Activated B cell treated with CpG ODN at 0.5 μM for 24 hours (primary cell): ENCODE measurements around the gene MEF2C. TPM values are rescaled to one million over a fixed set of nuclear protein-coding genes. Genes with fewer than 3 reads are reported as not detected.

ENCODE experiments used
- ATAC-seq: fragments of 200-7000 bp; cut with Tn5 transposase; one replicate; pipeline ENCODE4 v1.10.0; 2021; ENCODE audit warnings: low read depth, mild to moderate bottlenecking, moderate library complexity
- CTCF ChIA-PET: fragments of 350-600 bp; sonication (Branson Sonifier 250); formaldehyde crosslinking; loops from one replicate; lab custom pipeline; 2021; ENCODE audit warnings: antibody characterized with exemption; lab: Charles Lee
- POLR2A ChIA-PET: fragments of 350-600 bp; sonication (Branson Sonifier 250); formaldehyde crosslinking; loops from one replicate; lab custom pipeline; 2021; ENCODE audit warnings: antibody characterized with exemption; lab: Charles Lee
- DNase-seq: peaks from one replicate; pipeline ENCODE4 v3.0.0; 2022
- H3K27ac Mint-ChIP-seq: one replicate; pipeline ENCODE4 v1.8.0; 2020; ENCODE audit warnings: mixed read lengths
- H3K27me3 Mint-ChIP-seq: one replicate; pipeline ENCODE4 v1.8.0; 2021; ENCODE audit warnings: mixed read lengths
- H3K36me3 Mint-ChIP-seq: one replicate; pipeline ENCODE4 v1.8.0; 2021; ENCODE audit warnings: low read depth, mixed read lengths
- H3K4me1 Mint-ChIP-seq: one replicate; pipeline ENCODE4 v1.8.0; 2021; ENCODE audit warnings: mixed read lengths
- H3K4me3 Mint-ChIP-seq: one replicate; pipeline ENCODE4 v1.8.0; 2020; ENCODE audit warnings: mild to moderate bottlenecking, mixed read lengths
- H3K9me3 Mint-ChIP-seq: one replicate; pipeline ENCODE4 v1.8.0; 2020; ENCODE audit warnings: mixed read lengths
- CTCF ChIP-seq: fragments of 200-600 bp; IDR thresholded peaks from one replicate; pipeline ENCODE4 v1.8.0; 2022; ENCODE audit warnings: antibody characterized with exemption, mild to moderate bottlenecking
- intact Hi-C: fragments of 100-400 bp; cut with micrococcal nuclease; formaldehyde crosslinking; loops from one replicate; pipeline ENCODE4 v1.15.1; 2024
- total RNA-seq: library from RNA; stranded (reverse); gene quantifications from 2 replicates; pipeline ENCODE4 v1.2.3, GENCODE V29; 2022

MEF2C gene
- total RNA-seq, 1 donor from 2014 or later: 359 TPM

DNA sequence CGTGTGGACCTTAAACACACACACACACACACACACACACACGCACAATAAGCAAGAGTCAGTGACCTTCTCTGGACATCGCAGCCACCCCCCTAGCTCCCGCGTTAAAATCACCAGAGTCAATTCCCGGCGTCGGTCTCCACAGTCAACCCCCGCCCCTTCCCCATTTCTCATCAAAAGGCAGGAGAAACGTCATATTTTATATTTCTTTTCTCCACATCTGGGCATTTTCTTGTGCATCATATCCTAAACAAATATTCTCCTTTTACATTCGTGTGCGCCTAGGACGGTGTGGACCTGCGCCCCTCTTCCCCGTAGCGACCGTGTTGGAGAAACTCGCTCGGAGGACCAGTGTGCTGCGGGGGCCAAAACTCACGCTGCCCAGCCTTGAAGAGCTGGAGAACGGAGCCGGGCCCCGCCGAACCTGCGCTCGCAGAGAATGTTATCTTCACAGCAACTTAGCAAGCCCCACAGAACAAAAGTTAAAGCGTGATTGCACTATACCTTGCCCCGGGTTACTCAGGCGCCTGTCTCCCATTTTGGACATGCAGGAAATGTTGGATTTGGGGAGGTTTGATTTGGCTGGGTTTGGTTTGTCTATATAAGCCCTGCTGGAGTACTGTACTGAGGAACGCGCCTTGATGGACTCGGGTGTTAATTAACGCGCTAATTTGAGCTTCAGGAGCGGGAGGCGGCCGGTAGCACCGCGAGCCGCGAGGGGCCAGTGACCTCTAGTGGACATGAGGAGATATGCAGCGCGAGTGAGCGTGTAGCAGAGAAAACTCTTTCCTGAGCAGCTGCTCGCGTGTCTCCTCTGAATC, 192.4 kb downstream of the MEF2C start:
- Mint-ChIP-seq H3K27me3 (peaks cover 73% of the 10 kb centered on the region), H3K36me3 (peaks cover 4% of the 10 kb centered on the region), H3K27ac (peak overlapping the region; percentile 84), H3K4me1 (peaks cover 23% of the 10 kb centered on the region), H3K9me3 (peaks cover 2% of the 10 kb centered on the region), H3K4me3 (peak overlapping the region; percentile 81)
- intact Hi-C loops: loop anchor here (1.0 to 10.0 kb wide), 9 partner anchors 15 to 1810 kb away; partner anchors contain the start of gene CCNH
- peak; percentile 90 for TF ChIP-seq CTCF
- DNase-seq (peak; percentile 62), ATAC-seq (peak; percentile 97)
- ChIA-PET POLR2A (interaction anchor here (0.7 to 1.7 kb wide), 2 partner anchors 15 to 1471 kb away, joined by 3 to 7 read pairs; no protein-coding TSS in a partner anchor), CTCF (interaction anchor here (0.6 to 4.2 kb wide), 17 partner anchors 10 to 1670 kb away, joined by 3 to 66 read pairs (median 4); no protein-coding TSS in a partner anchor)

DNA sequence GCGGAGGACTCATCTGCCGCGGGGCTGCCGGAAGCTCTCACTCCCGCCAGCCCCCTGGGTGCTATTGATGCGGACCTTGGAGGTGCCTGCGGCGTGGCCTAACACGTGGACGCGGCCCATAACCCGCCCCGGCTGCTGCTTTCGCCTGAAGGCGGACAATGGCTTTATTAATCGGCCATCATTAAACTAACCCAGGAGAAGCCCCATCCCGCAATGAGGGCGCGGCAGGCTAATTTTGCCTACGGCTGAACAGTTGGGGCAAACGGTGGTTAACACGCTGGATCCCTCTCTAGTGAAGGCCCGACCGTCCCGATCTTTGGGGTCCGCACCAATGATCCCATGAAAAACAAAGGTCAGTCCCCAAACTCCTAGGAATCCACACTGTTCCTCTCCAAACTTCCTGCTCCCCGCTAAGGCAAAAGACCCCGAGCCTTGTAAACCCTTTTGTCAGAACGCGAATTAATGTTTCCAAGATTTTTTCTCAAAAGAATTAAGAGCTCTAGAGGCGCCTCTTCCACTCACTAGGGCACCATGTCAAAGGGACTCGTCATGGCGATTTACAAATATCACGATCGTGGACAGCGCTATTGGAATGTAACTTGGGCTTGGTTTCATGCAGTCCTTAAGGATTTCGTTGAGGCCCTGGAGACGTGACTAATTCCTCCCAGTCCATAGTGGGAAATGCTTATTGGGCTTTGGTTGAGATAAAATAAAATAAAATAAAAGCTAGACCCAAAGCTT, 193.1 kb downstream of the MEF2C start:
- no peak for TF ChIP-seq CTCF
- POLR2A ChIA-PET: no interaction called here
- no peak for DNase-seq
- Mint-ChIP-seq H3K4me1 (peaks cover 23% of the 10 kb centered on the region), H3K4me3 (no peak overlapping the region), H3K9me3 (peaks cover 2% of the 10 kb centered on the region), H3K27ac (no peak overlapping the region), H3K36me3 (peaks cover 4% of the 10 kb centered on the region), H3K27me3 (peaks cover 69% of the 10 kb centered on the region)
- intact Hi-C loops: loop anchor here (2.0 to 10.0 kb wide), 5 partner anchors 23 to 1809 kb away; partner anchors contain the start of gene CCNH
- CTCF ChIA-PET: interaction anchor here (1.8 to 4.2 kb wide), 5 partner anchors 9 to 1576 kb away, joined by 9 to 66 read pairs (median 19); no protein-coding TSS in a partner anchor
- ATAC-seq: no peak

DNA sequence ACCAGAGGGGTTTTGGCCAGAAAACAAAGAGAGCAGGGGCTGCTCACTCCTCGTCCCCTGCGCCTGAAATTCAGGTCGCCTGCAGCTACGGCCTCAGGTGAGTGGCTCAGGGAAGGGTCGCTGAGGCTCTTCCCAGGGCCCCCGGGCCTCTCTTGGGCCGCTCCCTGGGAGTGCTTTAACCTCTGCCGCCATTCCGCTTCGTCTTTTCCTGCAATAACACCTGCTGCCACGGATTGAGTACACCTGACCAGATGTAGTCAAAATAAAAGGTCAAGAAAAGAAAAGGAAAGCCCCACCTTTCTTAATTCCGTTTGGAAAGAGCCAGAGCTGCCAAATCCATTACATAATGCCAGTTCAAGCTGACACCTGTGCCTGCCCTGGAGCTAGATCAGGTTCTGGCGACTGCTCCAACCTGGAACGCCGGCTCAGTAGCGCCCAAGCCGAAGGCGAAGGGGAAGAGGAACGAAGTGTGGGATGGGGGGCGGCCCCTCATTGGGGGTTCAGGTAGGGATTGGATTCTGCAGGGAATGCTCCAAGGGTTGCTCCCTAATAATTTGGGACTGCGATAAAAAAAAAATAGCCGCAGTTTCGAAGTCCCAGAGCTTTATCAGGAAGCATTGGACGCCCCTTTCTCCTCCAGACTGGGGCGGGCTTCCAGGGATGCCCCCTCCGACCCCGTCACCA, 193.9 kb downstream of the MEF2C start:
- peaks cover 2% of the 10 kb centered on the region for H3K9me3 Mint-ChIP-seq

More for the DNA sequence above, 193.9 kb downstream of the MEF2C start:
- H3K4me1 Mint-ChIP-seq: peaks cover 23% of the 10 kb centered on the region
- peaks cover 4% of the 10 kb centered on the region for H3K36me3 Mint-ChIP-seq
- no peak for ATAC-seq
- no peak for DNase-seq
- H3K4me3 Mint-ChIP-seq: no peak overlapping the region
- no peak overlapping the region for H3K27ac Mint-ChIP-seq
- H3K27me3 Mint-ChIP-seq: peaks cover 67% of the 10 kb centered on the region
- no peak for TF ChIP-seq CTCF
- ChIA-PET POLR2A (no interaction called here), CTCF (interaction anchor here (2.4 to 4.2 kb wide), 3 partner anchors 8 to 907 kb away, joined by 12 to 66 read pairs (median 28); no protein-coding TSS in a partner anchor)
- intact Hi-C loops: no loop called here
